GM12878 (cell line): ENCODE measurements around the gene TAPT1. TPM values are rescaled to one million over a fixed set of nuclear protein-coding genes. Genes with fewer than 3 reads are reported as not detected.

Experiments
- ATAC-seq: fragments of 200-7000 bp; cut with Tn5 transposase; 3 replicates; pipeline ENCODE4 v1.9.1; 2020; ENCODE audit warnings: mild to moderate bottlenecking, moderate library complexity
- BruUV-seq: library from RNA; stranded (reverse); fragments of 400-500 nt; replicated peaks from 2 replicates; lab custom pipeline; 2021; lab: Mats Ljungman, UMichigan
- CTCF ChIA-PET: fragments of 300-600 bp; sonication (Branson Sonifier 250); formaldehyde crosslinking; extraction: SDS; loops from one replicate; lab custom pipeline; 2021; ENCODE audit warnings: inconsistent platforms; lab: Yijun Ruan, JAX
- POLR2A ChIA-PET: fragments of 350-600 bp; formaldehyde crosslinking; extraction: SDS; loops from one replicate; lab custom pipeline; 2021; ENCODE audit warnings: inconsistent platforms; lab: Charles Lee
- RAD21 ChIA-PET: fragments of 300-600 bp; sonication (Branson Sonifier 250); formaldehyde crosslinking; loops from one replicate; lab custom pipeline; 2023; ENCODE audit warnings: antibody characterized with exemption; ENCODE audit not compliant: unreplicated experiment; lab: Charles Lee
- SMC1A ChIA-PET: fragments of 300-600 bp; sonication (Branson Sonifier 250); formaldehyde crosslinking; loops from one replicate; lab custom pipeline; 2023; ENCODE audit not compliant: unreplicated experiment, uncharacterized antibody; lab: Charles Lee
- DNase-seq: peaks from one replicate; pipeline ENCODE4 v3.0.0-alpha.2; 2011; ENCODE audit warnings: low read depth, low spot score
- FAIRE-seq: peaks from 3 replicates; lab custom pipeline; 2011; peaks lifted over from hg19 to GRCh38; lab: Jason Lieb, UNC
- H2AFZ ChIP-seq: 2 replicates; pipeline ENCODE4 v1.6.0; 2011; ENCODE audit warnings: low read depth, low read length, control low read depth; ENCODE audit not compliant: control insufficient read depth
- H3K27ac ChIP-seq: 2 replicates; pipeline ENCODE4 v1.5.1; 2011; ENCODE audit warnings: control low read depth; ENCODE audit not compliant: control insufficient read depth, insufficient read depth
- H3K27me3 ChIP-seq, 2 experiments: replicated peaks in 1 of 2; 2 replicates each; pipeline versions ENCODE4 v1.6.0 to v1.6.1; 2011; ENCODE audit warnings: low read length in 1 of 2; ENCODE audit not compliant: control insufficient read depth in 2 of 2, insufficient read depth in 2 of 2
- H3K36me3 ChIP-seq, 2 experiments: 2 replicates each; pipeline ENCODE4 v1.5.1; 2011; ENCODE audit warnings: low read length in 1 of 2; ENCODE audit not compliant: control insufficient read depth in 2 of 2, insufficient read depth in 2 of 2
- H3K4me1 ChIP-seq: 2 replicates; pipeline ENCODE4 v1.6.1; 2011; ENCODE audit warnings: mild to moderate bottlenecking, low read length, moderate library complexity, mixed read lengths; ENCODE audit not compliant: control insufficient read depth, insufficient read depth
- H3K4me2 ChIP-seq: 2 replicates; pipeline ENCODE4 v1.6.0; 2011; ENCODE audit warnings: control low read depth; ENCODE audit not compliant: control insufficient read depth, insufficient read depth
- H3K4me3 ChIP-seq: fragments of 200-600 bp; sonication (generic); 2 replicates; pipeline ENCODE4 v1.5.1; 2016
- H3K79me2 ChIP-seq: 2 replicates; pipeline ENCODE4 v1.6.0; 2011; ENCODE audit warnings: low read length; ENCODE audit not compliant: control insufficient read depth, insufficient read depth
- H3K9ac ChIP-seq: 2 replicates; pipeline ENCODE4 v1.8.0; 2011; ENCODE audit warnings: low read length, control low read depth, mixed read lengths; ENCODE audit not compliant: control insufficient read depth, insufficient read depth
- H3K9me3 ChIP-seq: replicated peaks from 3 replicates; pipeline ENCODE4 v1.5.1; 2011; ENCODE audit warnings: mild to moderate bottlenecking, low read length; ENCODE audit not compliant: control insufficient read depth, insufficient read depth
- H4K20me1 ChIP-seq: 2 replicates; pipeline ENCODE4 v1.6.0; 2011; ENCODE audit not compliant: control insufficient read depth, insufficient read depth
- MTA3 ChIP-seq: IDR thresholded peaks from 2 replicates; pipeline ENCODE4 v1.6.1; 2012; ENCODE audit warnings: low read length, inconsistent platforms, borderline replicate concordance
- NR2C1 ChIP-seq: fragments of 450-650 bp; IDR thresholded peaks from 2 replicates; pipeline ENCODE4 v1.6.1; 2017; ENCODE audit warnings: antibody characterized with exemption, mild to moderate bottlenecking, moderate library complexity
- PML ChIP-seq: IDR thresholded peaks from 2 replicates; pipeline ENCODE4 v1.6.1; 2012; ENCODE audit warnings: low read length, inconsistent platforms
- POU2F2 ChIP-seq: IDR thresholded peaks from 3 replicates; pipeline ENCODE4 v1.6.1; 2011; ENCODE audit warnings: low read depth, mild to moderate bottlenecking, low read length, borderline replicate concordance
- REST ChIP-seq: IDR thresholded peaks from 2 replicates; pipeline ENCODE4 v1.6.1; 2012; ENCODE audit warnings: mild to moderate bottlenecking, low read depth, low read length
- SMAD1 ChIP-seq: fragments of 450-650 bp; IDR thresholded peaks from 2 replicates; pipeline ENCODE4 v1.6.1; 2018; ENCODE audit warnings: mild to moderate bottlenecking, low read depth; ENCODE audit not compliant: partially characterized antibody
- SREBF2 ChIP-seq: IDR thresholded peaks from 2 replicates; pipeline ENCODE4 v1.6.1; 2012; ENCODE audit warnings: mild to moderate bottlenecking, low read length
- STAT1 ChIP-seq: fragments of 450-650 bp; conservative IDR thresholded peaks from 2 replicates; pipeline ENCODE4 v1.6.1; 2014; ENCODE audit warnings: antibody characterized with exemption, mild to moderate bottlenecking
- TCF7 ChIP-seq: IDR thresholded peaks from 2 replicates; pipeline ENCODE4 v1.6.1; 2014; ENCODE audit warnings: antibody characterized with exemption, borderline replicate concordance
- ZNF274 ChIP-seq: IDR thresholded peaks from one replicate; pipeline ENCODE4 v1.8.0; 2011; ENCODE audit not compliant: insufficient read length, insufficient read depth
- ZZZ3 ChIP-seq: IDR thresholded peaks from 2 replicates; pipeline ENCODE4 v1.6.1; 2011; ENCODE audit warnings: low read depth; ENCODE audit not compliant: control insufficient read depth, insufficient read length
- WGBS: methylation state at CpG from one replicate; pipeline ENCODE4 v1.1.6; 2016; ENCODE audit warnings: low lambda C conversion rate; ENCODE audit not compliant: insufficient replicate concordance, insufficient coverage; ENCODE audit errors: missing lambda C conversion rate; 5-methylcytosine and 5-hydroxymethylcytosine counted together
- in situ Hi-C: fragments of 300-500 bp; cut with MboI; formaldehyde crosslinking; loops from 9 replicates; pipeline ENCODE4 v1.14.3; 2018; ENCODE audit warnings: mixed read lengths
- intact Hi-C: fragments of 100-400 bp; cut with micrococcal nuclease; formaldehyde crosslinking; loops from one replicate; pipeline ENCODE4 v1.14.2; 2022; ENCODE audit not compliant: unreplicated experiment
- polyA plus RNA-seq, 11 experiments: library from polyadenylated mRNA; depleted of rRNA in 4 of 11; unstranded in 6 of 11; stranded (reverse) in 5 of 11; fragments of >200 nt; fragmentation: Nextera tagmentation in 4 of 11; fragmentation: Illumina TruSeq in 1 of 11; extraction: Ambion mirVana in 4 of 11; extraction: Trizol in 1 of 11; gene quantifications; 1 replicate in 1 of 11; 2 replicates in 10 of 11; pipeline versions ENCODE4 v1.2.1 to v1.2.3, GENCODE V29; 2011 to 2016; ENCODE audit warnings: inconsistent platforms in 2 of 11, missing spikeins in 2 of 11, low read depth in 1 of 11
- total RNA-seq, 4 experiments: library from RNA; depleted of rRNA in 3 of 4; stranded (reverse); fragments of >200 nt in 3 of 4; fragmentation: Illumina TruSeq in 1 of 4; extraction: Trizol in 1 of 4; gene quantifications; 2 replicates each; pipeline versions ENCODE4 v1.2.1 to v1.2.3, GENCODE V29; 2013 to 2021

Gene TAPT1
- total and polyA plus RNA-seq, 10 of the 15 experiments (the other 5 are each of a cell fraction or from before 2014, with no cell fraction given): 0.91 to 23.3 (median 9.5) TPM

DNA sequence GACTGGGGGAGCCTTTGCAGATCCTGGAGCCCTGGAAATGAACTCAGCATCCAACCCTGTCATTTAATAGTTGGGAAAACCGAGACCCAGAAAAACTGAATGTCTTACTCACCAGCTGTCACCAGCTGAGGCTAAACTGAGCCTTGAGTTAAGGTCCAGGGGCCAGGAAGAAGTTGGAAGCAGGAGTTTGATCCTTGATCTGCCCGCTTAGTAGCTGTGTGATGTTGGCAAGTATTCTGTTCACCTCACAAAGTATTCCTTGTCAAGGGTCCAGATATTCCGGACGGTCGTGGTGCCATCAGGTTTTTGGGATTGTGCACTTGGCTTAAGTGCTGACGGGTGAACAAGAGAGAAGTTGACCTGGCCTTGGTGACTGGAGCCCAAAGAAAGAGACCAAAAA lies 111.7 kb downstream of the TAPT1 start:
- ChIA-PET SMC1A (no interaction called here), POLR2A (no interaction called here), RAD21 (no interaction called here), CTCF (no interaction called here)
- no peaks in the 10 kb centered on the region for H3K36me3 ChIP-seq
- no peak overlapping the region for H2AFZ ChIP-seq
- DNase-seq (no peak), FAIRE-seq (no peak), ATAC-seq (no peak)
- in situ Hi-C loops (no loop called here), intact Hi-C loops (no loop called here)
- H3K9ac ChIP-seq: no peak overlapping the region
- no peak overlapping the region for H3K27ac ChIP-seq
- BruUV-seq: no TSS peak
- H3K4me3 ChIP-seq: no peak overlapping the region
- TF ChIP-seq STAT1: no peak
- TF ChIP-seq REST: no peak
- no peak for TF ChIP-seq NR2C1
- TF ChIP-seq POU2F2: no peak
- no peak for TF ChIP-seq SREBF2
- no peak for TF ChIP-seq SMAD1
- TF ChIP-seq PML: no peak
- TF ChIP-seq TCF7: no peak
- TF ChIP-seq ZNF274: no peak
- no peak for TF ChIP-seq ZZZ3
- no peak for TF ChIP-seq MTA3
- no peaks in the 10 kb centered on the region for H3K79me2 ChIP-seq
- H3K4me2 ChIP-seq: no peak overlapping the region
- no peaks in the 10 kb centered on the region for H3K27me3 ChIP-seq
- H3K4me1 ChIP-seq: no peaks in the 10 kb centered on the region
- no peaks in the 10 kb centered on the region for H3K9me3 ChIP-seq
- H4K20me1 ChIP-seq: no peaks in the 10 kb centered on the region
- WGBS: 32% methylated on average over 6 of the region's 6 CpGs
